Naive thymus-derived CD8-positive, alpha-beta T cell (primary cell): ENCODE measurements around the gene HSPB1. TPM values are rescaled to one million over a fixed set of nuclear protein-coding genes. Genes with fewer than 3 reads are reported as not detected.
A peak's percentile ranks its signal among the peaks of the same experiment; 100 is the strongest.
"Not testable (repeated sequence)": the region's sequence is repeated elsewhere in the genome, so short reads cannot be mapped to it uniquely, and the experiment has no call there.

Experiments
- ATAC-seq, 2 donors: fragments of 150-1000 bp; cut with Tn5 transposase in 1 of 2; sonication (Bioruptor Pico), chemical (Tn5 transposase) in 1 of 2; 1 replicate in 1 of 2; 2 replicates in 1 of 2; pipeline ENCODE4 v1.10.0; 2021; ENCODE audit warnings: mild to moderate bottlenecking in 2 of 2, moderate library complexity in 2 of 2
- POLR2A ChIA-PET: fragments of 350-600 bp; sonication (Branson Sonifier 250); formaldehyde crosslinking; loops from one replicate; lab custom pipeline; 2021; ENCODE audit warnings: antibody characterized with exemption; lab: Charles Lee
- DNase-seq, 10 donors: peaks; one replicate each; pipeline versions ENCODE4 v3.0.0 to v3.0.0-alpha.2; 2020 to 2022
- H3K27ac Mint-ChIP-seq, 10 donors: one replicate each; pipeline ENCODE4 v1.8.0; 2020 to 2022; ENCODE audit warnings: mild to moderate bottlenecking in 10 of 10, mixed read lengths in 10 of 10, moderate library complexity in 4 of 10, inconsistent platforms in 1 of 10
- H3K27me3 Mint-ChIP-seq, 5 donors: one replicate each; pipeline ENCODE4 v1.8.0; 2021 to 2022; ENCODE audit warnings: mixed read lengths in 5 of 5
- H3K36me3 Mint-ChIP-seq, 3 donors: one replicate each; pipeline ENCODE4 v1.8.0; 2020 to 2022; ENCODE audit warnings: mixed read lengths in 3 of 3, mild to moderate bottlenecking in 2 of 3, inconsistent platforms in 1 of 3
- H3K4me1 Mint-ChIP-seq, 4 donors: one replicate each; pipeline ENCODE4 v1.8.0; 2021 to 2022; ENCODE audit warnings: mixed read lengths in 4 of 4
- H3K4me3 Mint-ChIP-seq, 10 donors: one replicate each; pipeline ENCODE4 v1.8.0; 2020 to 2022; ENCODE audit warnings: mild to moderate bottlenecking in 10 of 10, mixed read lengths in 10 of 10, moderate library complexity in 6 of 10, inconsistent platforms in 1 of 10
- H3K9me3 Mint-ChIP-seq, 9 donors: one replicate each; pipeline ENCODE4 v1.8.0; 2020 to 2022; ENCODE audit warnings: mixed read lengths in 9 of 9, mild to moderate bottlenecking in 3 of 9, inconsistent platforms in 1 of 9, moderate library complexity in 1 of 9
- polyA plus RNA-seq, 3 donors: library from polyadenylated mRNA; unstranded; fragments of 300-500 nt; fragmentation: Illumina TruSeq; gene quantifications; one replicate each; pipeline ENCODE4 v1.2.3, GENCODE V29; 2021
- total RNA-seq, 8 experiments: library from RNA in 2 of 8; stranded (reverse) in 2 of 8; gene quantifications; one replicate each; pipeline ENCODE4 v1.2.3 and lab custom pipeline; 2021 to 2026

HSPB1 gene
- total and polyA plus RNA-seq, 5 experiments from 2014 or later: 48.5 to 128 (median 96.4) TPM

GRCh38 chr7:76282344-76283253, 19.9 kb upstream of the HSPB1 start:
- peak overlapping the region; percentile 41 to 88 (median 70) for H3K4me3 Mint-ChIP-seq
- peaks cover 0 to 10% (median 0%) of the 10 kb centered on the region in 3 donors for H3K36me3 Mint-ChIP-seq
- no peaks in the 10 kb centered on the region for H3K9me3 Mint-ChIP-seq
- H3K27me3 Mint-ChIP-seq: peaks cover 25 to 56% (median 30%) of the 10 kb centered on the region in 5 donors
- peaks cover 8 to 17% (median 14%) of the 10 kb centered on the region in 4 donors for H3K4me1 Mint-ChIP-seq
- ATAC-seq (peak; percentile 51 to 62), DNase-seq (peak in 1 of 10 donors; percentile 26)
- POLR2A ChIA-PET: interaction anchor here (0.6 to 1.0 kb wide), 3 partner anchors 22 to 115 kb away, joined by 3 read pairs; no protein-coding TSS in a partner anchor
- H3K27ac Mint-ChIP-seq: no peak overlapping the region

- peak overlapping the region in 1 of 10 donors; percentile 49 for H3K27ac Mint-ChIP-seq
- H3K9me3 Mint-ChIP-seq: no peaks in the 10 kb centered on the region
- H3K4me1 Mint-ChIP-seq: peaks cover 8 to 17% (median 14%) of the 10 kb centered on the region in 4 donors
- peaks cover 0 to 10% (median 0%) of the 10 kb centered on the region in 3 donors for H3K36me3 Mint-ChIP-seq
- POLR2A ChIA-PET: interaction anchor here (0.6 to 1.0 kb wide), 2 partner anchors 101 to 116 kb away, joined by 3 read pairs; no protein-coding TSS in a partner anchor
- ATAC-seq (no peak), DNase-seq (no peak)
- peaks cover 23 to 56% (median 28%) of the 10 kb centered on the region in 5 donors for H3K27me3 Mint-ChIP-seq
- peak overlapping the region; percentile 20 to 88 (median 71) for H3K4me3 Mint-ChIP-seq
Observed at GRCh38 chr7:76283254-76284159, 19.0 kb upstream of the HSPB1 start.

GRCh38 chr7:76285604-76286374, 16.7 kb upstream of the HSPB1 start:
- DNase-seq (no peak), ATAC-seq (no peak)
- peaks cover 14 to 35% (median 22%) of the 10 kb centered on the region in 5 donors for H3K27me3 Mint-ChIP-seq
- no peaks in the 10 kb centered on the region for H3K9me3 Mint-ChIP-seq
- peaks cover 0 to 9% (median 0%) of the 10 kb centered on the region in 3 donors for H3K36me3 Mint-ChIP-seq
- no peak overlapping the region for H3K27ac Mint-ChIP-seq
- peaks cover 6 to 15% (median 11%) of the 10 kb centered on the region in 4 donors for H3K4me1 Mint-ChIP-seq
- H3K4me3 Mint-ChIP-seq: peak overlapping the region in 2 of 10 donors; percentile 37 to 41
- POLR2A ChIA-PET: no interaction called here

GRCh38 chr7:76286842-76287403, 15.6 kb upstream of the HSPB1 start:
- POLR2A ChIA-PET: no interaction called here
- H3K27ac Mint-ChIP-seq: no peak overlapping the region
- peaks cover 0 to 4% (median 0%) of the 10 kb centered on the region in 3 donors for H3K36me3 Mint-ChIP-seq
- peaks cover 9 to 24% (median 15%) of the 10 kb centered on the region in 5 donors for H3K27me3 Mint-ChIP-seq
- H3K4me3 Mint-ChIP-seq: no peak overlapping the region
- H3K9me3 Mint-ChIP-seq: no peaks in the 10 kb centered on the region
- DNase-seq: no peak
- no peak for ATAC-seq
- peaks cover 5 to 15% (median 14%) of the 10 kb centered on the region in 4 donors for H3K4me1 Mint-ChIP-seq

GRCh38 chr7:76290847-76291350, 11.6 kb upstream of the HSPB1 start:
- not testable (repeated sequence) for H3K4me3 Mint-ChIP-seq, H3K27me3 Mint-ChIP-seq, ATAC-seq, H3K9me3 Mint-ChIP-seq, DNase-seq, H3K36me3 Mint-ChIP-seq
- peaks cover 4 to 10% (median 8%) of the 10 kb centered on the region in 4 donors for H3K4me1 Mint-ChIP-seq
- H3K27ac Mint-ChIP-seq: peak overlapping the region in 3 of 10 donors; percentile 29 to 52 (median 29)
- POLR2A ChIA-PET: interaction anchor here (2.5 to 2.8 kb wide), 2 partner anchors 24 to 27 kb away, joined by 14 to 17 read pairs; no protein-coding TSS in a partner anchor

GRCh38 chr7:76291351-76292212, 10.9 kb upstream of the HSPB1 start:
- ATAC-seq (peak; percentile 92 to 94), DNase-seq (peak; percentile 69 to 89 (median 80))
- no peaks in the 10 kb centered on the region for H3K27me3 Mint-ChIP-seq
- H3K27ac Mint-ChIP-seq: peak overlapping the region in 5 of 10 donors; percentile 6 to 62 (median 34)
- peaks cover 4 to 10% (median 8%) of the 10 kb centered on the region in 4 donors for H3K4me1 Mint-ChIP-seq
- H3K36me3 Mint-ChIP-seq: no peaks in the 10 kb centered on the region
- no peaks in the 10 kb centered on the region for H3K9me3 Mint-ChIP-seq
- no peak overlapping the region for H3K4me3 Mint-ChIP-seq
- POLR2A ChIA-PET: interaction anchor here (2.5 to 2.8 kb wide), 2 partner anchors 23 to 26 kb away, joined by 14 to 17 read pairs; no protein-coding TSS in a partner anchor

- Mint-ChIP-seq H3K4me3 (no peak overlapping the region), H3K36me3 (no peaks in the 10 kb centered on the region), H3K27ac (no peak overlapping the region), H3K4me1 (peaks cover 4 to 10% (median 8%) of the 10 kb centered on the region in 4 donors), H3K9me3 (no peaks in the 10 kb centered on the region), H3K27me3 (no peaks in the 10 kb centered on the region)
- peak in 1 of 2 donors; percentile 9 for ATAC-seq
- POLR2A ChIA-PET: interaction anchor here (2.5 to 2.8 kb wide), 2 partner anchors 22 to 26 kb away, joined by 14 to 17 read pairs; no protein-coding TSS in a partner anchor
- no peak for DNase-seq
Observed at GRCh38 chr7:76292213-76292573, 10.3 kb upstream of the HSPB1 start.

GRCh38 chr7:76292911-76293310, 9.6 kb upstream of the HSPB1 start:
- peaks cover 4 to 10% (median 8%) of the 10 kb centered on the region in 4 donors for H3K4me1 Mint-ChIP-seq
- not testable (repeated sequence) for H3K27ac Mint-ChIP-seq, H3K27me3 Mint-ChIP-seq, H3K4me3 Mint-ChIP-seq, DNase-seq, ATAC-seq, H3K36me3 Mint-ChIP-seq, H3K9me3 Mint-ChIP-seq
- POLR2A ChIA-PET: interaction anchor here (2.5 to 2.8 kb wide), 2 partner anchors 21 to 25 kb away, joined by 14 to 17 read pairs; no protein-coding TSS in a partner anchor

- Mint-ChIP-seq H3K36me3 (no peaks in the 10 kb centered on the region), H3K9me3 (no peaks in the 10 kb centered on the region), H3K27ac (peak overlapping the region in 3 of 10 donors; percentile 9 to 49 (median 13)), H3K4me1 (peaks cover 4 to 10% (median 8%) of the 10 kb centered on the region in 4 donors), H3K27me3 (no peaks in the 10 kb centered on the region), H3K4me3 (no peak overlapping the region)
- DNase-seq (no peak), ATAC-seq (no peak)
- POLR2A ChIA-PET: no interaction called here
Observed at GRCh38 chr7:76293407-76293901, 9.0 kb upstream of the HSPB1 start.

GRCh38 chr7:76294344-76295024, 8.0 kb upstream of the HSPB1 start:
- POLR2A ChIA-PET: interaction anchor here (0.6 kb wide), 1 partner anchor 12 kb away, joined by 3 read pairs; no protein-coding TSS in a partner anchor
- ATAC-seq (no peak), DNase-seq (no peak)
- Mint-ChIP-seq H3K36me3 (no peaks in the 10 kb centered on the region), H3K4me3 (no peak overlapping the region), H3K27me3 (no peaks in the 10 kb centered on the region), H3K4me1 (peaks cover 4 to 10% (median 8%) of the 10 kb centered on the region in 4 donors), H3K27ac (peak overlapping the region in 1 of 10 donors; percentile 71), H3K9me3 (no peaks in the 10 kb centered on the region)
